Left colon (tissue), 2 donors: ENCODE results near the gene AHCYL1. TPM values are rescaled to one million over a fixed set of nuclear protein-coding genes. Genes with fewer than 3 reads are reported as not detected.
A peak's percentile ranks its signal among the peaks of the same experiment; 100 is the strongest.
"Not testable (repeated sequence)": the region's sequence is repeated elsewhere in the genome, so short reads cannot be mapped to it uniquely, and the experiment has no call there.

ENCODE experiments used
- ATAC-seq: fragments of 200-7000 bp; cut with Tn5 transposase; one replicate; pipeline ENCODE4 v1.9.1; 2020; ENCODE audit warnings: mild to moderate bottlenecking, moderate library complexity
- DNase-seq, 2 donors: peaks; one replicate each; pipeline ENCODE4 v3.0.0-alpha.2; 2020
- intact Hi-C, 2 donors: fragments of 100-400 bp; cut with DNase I in 1 of 2; cut with micrococcal nuclease in 1 of 2; formaldehyde crosslinking; loops; one replicate each; pipeline versions ENCODE4 v1.11.2 to v1.14.0; 2022; cut with DNase I, micrococcal nuclease
- total RNA-seq, 2 donors: library from RNA; stranded (reverse); fragmentation: NEBNext Ultra II Directional; extraction: Animal tissue kit (Norgen Biotek cat#: 25700); gene quantifications; one replicate each; pipeline ENCODE4 v1.2.1, GENCODE V29; 2021
- donor health status: DM: no; HTN: no; CAD: no.
- donor health status: DM: yes; HTN: yes; CAD: no.

AHCYL1 gene
- total RNA-seq, 2 donors from 2014 or later, result 90.7 to 95.1 TPM

DNA sequence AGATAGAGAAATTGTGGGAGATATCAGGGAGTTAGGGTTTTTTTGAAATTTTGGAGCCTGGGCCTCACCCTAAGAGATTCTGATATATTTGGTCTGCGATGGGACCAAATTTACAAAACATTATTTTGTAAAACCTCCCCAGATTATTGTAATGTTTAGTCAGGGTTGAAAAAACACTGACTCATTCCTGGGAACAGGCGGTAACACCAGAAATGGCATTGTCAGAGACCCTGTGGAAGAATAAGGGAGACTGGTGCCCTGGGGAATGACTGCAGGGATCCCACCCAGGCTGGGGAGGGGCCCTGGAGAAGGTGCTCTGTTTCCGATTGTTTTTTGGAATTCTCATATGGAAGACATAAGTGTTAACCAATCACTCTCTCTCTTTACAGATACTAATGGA is 36.7 kb downstream of the AHCYL1 start:
- no peak for DNase-seq
- intact Hi-C loops, result no loop called here
- no peak for ATAC-seq

DNA sequence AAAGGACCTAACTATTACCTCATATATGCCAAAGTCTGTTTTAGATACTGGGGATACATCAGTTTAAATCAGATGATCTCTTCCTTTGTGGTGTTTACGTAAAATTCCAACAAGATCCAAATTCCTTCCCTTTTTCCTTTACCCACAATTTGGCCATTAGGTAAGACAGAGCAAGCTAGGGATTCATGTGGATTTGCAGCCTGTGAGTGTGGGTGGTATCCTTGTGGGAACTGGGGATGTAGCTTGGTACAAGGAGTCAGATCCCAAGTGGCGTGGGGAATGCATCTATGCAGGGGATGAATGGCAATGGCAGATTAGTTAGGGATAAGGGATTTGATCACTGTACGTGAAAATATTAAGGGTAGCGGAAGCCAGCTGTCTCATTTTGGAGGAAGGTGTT is 40.0 kb downstream of the AHCYL1 start:
- intact Hi-C loops, result no loop called here
- ATAC-seq, result no peak
- DNase-seq, result no peak

GRCh38 chr1:110030687-110031086 is 46.1 kb downstream of the AHCYL1 start:
- intact Hi-C loops, ATAC-seq, DNase-seq: not testable (repeated sequence)

- DNase-seq, result no peak
- intact Hi-C loops, result no loop called here
- no peak for ATAC-seq
These were observed 47.8 kb downstream of the AHCYL1 start for GRCh38 chr1:110032327-110032726.

DNA sequence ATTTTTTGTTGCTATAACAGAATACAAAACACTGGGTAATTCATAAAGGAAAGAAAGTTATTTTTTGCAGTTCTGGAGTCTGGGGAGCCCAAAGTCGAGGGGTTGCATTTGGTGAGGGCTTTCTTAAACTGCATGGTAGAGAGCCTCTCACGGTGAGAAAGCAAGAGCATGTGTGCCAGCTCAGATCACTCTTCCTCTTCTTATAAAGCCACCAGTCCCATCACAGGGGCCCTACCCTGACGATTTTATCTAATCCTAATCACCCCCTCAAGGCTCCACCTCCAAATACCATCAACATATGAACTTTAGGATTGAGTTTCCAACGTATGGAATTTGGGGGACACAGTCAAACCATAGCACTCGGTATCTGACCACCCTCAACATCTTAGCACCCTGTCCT is 48.9 kb downstream of the AHCYL1 start:
- intact Hi-C loops, result no loop called here
- ATAC-seq (no peak), DNase-seq (no peak)

DNA sequence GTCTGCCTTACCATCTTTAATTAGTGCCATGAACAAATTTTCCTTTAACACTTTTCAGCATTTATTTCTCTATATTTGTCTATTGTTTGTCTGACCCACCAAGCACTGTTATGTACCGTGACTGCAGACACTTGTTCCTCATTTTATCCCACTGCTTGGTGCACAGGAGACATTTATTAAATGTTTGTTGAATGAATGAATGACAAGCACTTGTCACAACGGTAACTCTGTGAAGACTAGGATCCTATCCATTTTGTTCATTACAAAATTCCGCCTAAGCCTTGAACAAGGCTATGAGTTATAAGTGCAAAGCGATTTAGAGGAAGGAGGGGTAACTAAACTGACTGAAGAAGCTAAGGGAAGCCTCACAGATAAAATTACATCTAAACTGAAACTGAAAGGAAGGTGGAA is 49.5 kb downstream of the AHCYL1 start:
- intact Hi-C loops, result no loop called here
- DNase-seq (no peak), ATAC-seq (no peak)

GRCh38 chr1:110034451-110035235 is 50.1 kb downstream of the AHCYL1 start, which contains the start of gene STRIP1:
Gene STRIP1, plus strand, starts transcription at chr1:110034624. Its CDS starts 14 bp downstream, at chr1:110034638.
- DNase-seq (peak; percentile 93 to 94), ATAC-seq (peak; percentile 94)
- intact Hi-C loops, result no loop called here

DNA sequence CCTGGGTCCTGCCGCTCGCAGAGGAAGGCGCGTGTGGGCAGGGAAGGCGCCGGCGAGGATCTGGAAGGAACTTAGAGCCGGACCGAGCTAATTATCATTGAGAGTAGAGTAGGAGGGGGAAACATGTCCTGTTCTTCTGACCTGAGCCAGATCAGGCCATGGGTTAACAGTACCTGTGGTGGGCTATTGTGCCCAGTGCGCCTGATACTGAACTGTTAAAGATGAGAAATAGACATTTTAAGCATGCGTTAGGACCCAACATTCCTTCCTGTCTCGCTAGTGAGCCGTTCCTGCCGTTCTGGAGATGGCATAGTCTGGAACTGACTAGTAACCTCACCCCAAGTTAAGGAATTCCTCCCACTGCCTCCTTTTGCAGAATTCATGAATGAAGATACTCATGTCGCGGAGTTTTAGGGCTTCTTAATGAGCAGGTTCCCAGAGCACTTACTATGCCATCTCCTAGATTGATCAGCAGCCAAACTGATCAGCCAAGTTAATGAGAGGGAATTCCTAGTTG is 50.7 kb downstream of the AHCYL1 start:
- no peak for DNase-seq
- intact Hi-C loops, result no loop called here
- peak; percentile 46 for ATAC-seq

GRCh38 chr1:110038271-110038670 is 53.7 kb downstream of the AHCYL1 start:
- no peak for ATAC-seq
- no peak for DNase-seq
- intact Hi-C loops, result no loop called here

DNA sequence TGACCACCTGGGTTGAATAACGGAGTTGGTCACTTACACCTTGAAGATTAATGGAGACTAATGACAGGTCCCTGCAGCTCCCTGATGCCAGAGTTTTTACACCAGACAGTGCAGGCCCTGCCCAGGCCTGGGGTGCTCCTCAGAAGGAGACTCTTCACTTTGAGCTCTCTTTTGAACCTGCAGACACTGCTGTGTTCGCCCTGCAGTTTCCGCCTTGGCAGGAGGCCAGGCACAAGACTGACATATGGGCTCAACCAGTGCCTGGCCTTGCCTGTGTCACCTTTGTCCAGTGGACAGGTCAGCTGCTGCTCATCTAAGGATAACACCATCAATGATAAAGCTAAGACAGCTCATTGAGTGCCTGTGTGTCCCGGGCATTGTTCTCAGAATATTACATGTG is 55.1 kb downstream of the AHCYL1 start:
- DNase-seq (peak in 1 of 2 donors; percentile 27), ATAC-seq (peak; percentile 23)
- intact Hi-C loops, result no loop called here

- ATAC-seq, result no peak
- no peak for DNase-seq
- intact Hi-C loops, result no loop called here
These were observed 56.0 kb downstream of the AHCYL1 start for GRCh38 chr1:110040548-110040947.

GRCh38 chr1:110043016-110043415 is 58.5 kb downstream of the AHCYL1 start:
- no peak for DNase-seq
- no peak for ATAC-seq
- intact Hi-C loops, result no loop called here

DNA sequence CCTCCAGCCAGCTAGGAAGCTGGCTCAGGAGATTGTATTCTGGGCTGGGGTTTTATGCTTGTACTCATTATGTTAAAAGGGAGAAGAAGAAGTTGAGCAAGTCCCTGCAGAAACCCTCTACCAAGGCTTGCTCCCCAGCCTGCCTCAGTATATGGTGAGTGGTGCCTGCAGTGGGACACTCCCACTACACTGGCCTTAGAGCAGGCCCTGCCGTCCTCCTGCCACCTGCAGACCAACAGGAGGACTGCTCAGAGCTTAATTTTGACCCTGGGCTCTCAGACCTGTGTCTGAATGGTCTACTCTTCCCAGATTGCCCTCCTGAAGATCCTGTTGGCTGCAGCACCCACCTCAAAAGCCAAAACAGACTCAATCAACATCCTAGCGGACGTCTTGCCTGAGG is 62.9 kb downstream of the AHCYL1 start:
- intact Hi-C loops, result no loop called here
- no peak for ATAC-seq

DNA sequence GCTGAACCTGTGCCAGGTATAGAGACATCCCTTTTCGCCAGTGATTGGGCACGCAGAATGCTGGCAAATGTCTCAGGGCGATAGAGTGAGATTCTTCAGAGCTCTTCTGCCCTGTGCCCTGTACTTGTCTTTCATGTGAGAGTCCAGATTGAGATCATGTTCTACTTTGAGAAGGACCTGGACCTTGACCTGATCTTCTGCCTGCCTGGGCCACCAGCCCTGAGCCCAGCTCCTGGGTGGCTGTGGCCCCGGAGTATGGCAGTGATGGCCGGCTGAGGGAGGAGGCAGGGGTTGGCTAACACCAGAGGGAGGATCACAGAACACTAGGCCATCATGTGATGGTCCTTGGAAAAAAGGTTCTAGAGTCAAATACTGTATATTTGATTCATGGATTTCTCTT is 63.7 kb downstream of the AHCYL1 start:
- ATAC-seq (peak; percentile 34), DNase-seq (no peak)
- intact Hi-C loops, result no loop called here

More for the DNA sequence above, 62.9 kb downstream of the AHCYL1 start:
- no peak for DNase-seq

DNA sequence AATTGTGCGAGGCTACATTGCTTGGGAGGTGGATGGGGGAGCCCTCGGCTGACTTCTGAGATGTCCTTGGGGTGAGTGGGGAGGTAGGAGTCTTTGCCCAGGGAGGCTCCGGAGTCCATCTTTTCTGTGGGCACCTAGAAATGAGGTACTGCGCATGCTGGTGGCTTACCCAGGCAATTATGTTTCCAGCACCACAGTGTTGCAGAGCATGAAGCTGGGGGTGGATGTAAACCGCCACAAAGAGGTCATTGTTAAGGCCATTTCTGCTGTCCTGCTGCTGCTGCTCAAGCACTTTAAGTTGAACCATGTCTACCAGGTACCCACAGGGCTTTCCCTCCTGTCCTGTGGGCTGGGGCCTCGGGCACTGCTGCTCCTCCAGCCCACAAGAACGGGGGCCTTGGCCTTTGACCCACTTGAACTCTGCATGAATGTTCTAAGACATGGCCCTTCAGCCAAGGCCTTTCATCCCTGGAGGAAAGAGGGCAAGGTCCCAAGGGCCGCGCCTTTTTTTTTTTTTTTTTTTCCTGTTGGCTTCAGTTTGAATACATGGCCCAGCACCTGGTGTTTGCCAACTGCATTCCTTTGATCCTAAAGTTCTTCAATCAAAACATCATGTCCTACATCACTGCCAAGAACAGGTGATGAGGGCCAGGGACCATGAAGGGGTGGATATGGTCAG is 64.5 kb downstream of the AHCYL1 start:
- ATAC-seq, result peak; percentile 85
- intact Hi-C loops, result no loop called here
- DNase-seq, result peak; percentile 45 to 49

DNA sequence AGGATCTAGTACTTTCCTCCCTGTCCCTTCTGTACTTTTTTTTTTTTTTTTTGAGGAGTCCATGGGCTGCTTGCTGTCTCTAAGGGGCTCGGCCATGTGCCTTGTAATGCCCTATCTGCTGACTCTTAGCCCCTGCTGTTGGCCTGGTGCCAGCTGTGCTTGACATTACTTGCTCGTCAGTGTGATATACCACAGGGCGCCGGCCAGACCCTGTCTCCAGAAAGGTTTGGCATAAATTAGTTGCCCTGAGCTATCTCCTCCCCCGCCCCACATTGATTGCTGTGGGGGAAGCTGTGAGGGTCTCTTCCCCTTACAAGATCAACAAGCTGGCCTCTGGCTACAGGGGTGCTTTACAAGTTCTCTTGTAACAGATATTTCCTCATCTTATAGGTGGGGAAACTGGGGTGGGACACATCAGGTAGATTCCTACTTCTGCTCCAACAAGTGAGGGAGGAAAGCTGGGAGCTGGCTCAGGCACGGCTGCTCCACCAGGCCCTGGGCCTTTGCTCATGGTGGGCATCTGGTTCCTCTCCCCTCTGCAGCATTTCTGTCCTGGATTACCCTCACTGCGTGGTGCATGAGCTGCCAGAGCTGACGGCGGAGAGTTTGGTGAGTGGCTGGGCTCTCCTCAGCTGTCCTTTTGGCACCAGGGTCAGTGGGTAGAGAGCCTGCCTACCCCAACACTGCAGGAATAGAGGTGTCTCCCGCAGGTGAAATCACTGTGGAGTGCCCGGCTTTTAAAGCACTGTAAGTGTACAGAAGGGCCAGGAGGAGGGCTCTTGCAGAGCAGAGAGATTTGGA is 65.4 kb downstream of the AHCYL1 start:
- no peak for ATAC-seq
- intact Hi-C loops, result loop anchor here (5.0 to 10.0 kb wide), 2 partner anchors 55 to 57 kb away; no protein-coding TSS in a partner anchor
- DNase-seq, result no peak

- ATAC-seq (no peak), DNase-seq (no peak)
- intact Hi-C loops, result loop anchor here (5.0 to 10.0 kb wide), 2 partner anchors 54 to 57 kb away; no protein-coding TSS in a partner anchor
These were observed 66.2 kb downstream of the AHCYL1 start for GRCh38 chr1:110050602-110051261.

- intact Hi-C loops, result loop anchor here (5.0 to 10.0 kb wide), 2 partner anchors 54 to 56 kb away; no protein-coding TSS in a partner anchor
- ATAC-seq (no peak), DNase-seq (no peak)
These were observed 66.7 kb downstream of the AHCYL1 start for GRCh38 chr1:110051262-110051648.
